Measurements from ENCODE around the gene WDR45B. TPM values are rescaled to one million over a fixed set of nuclear protein-coding genes. Genes with fewer than 3 reads are reported as not detected.

WDR45B gene
- total RNA-seq, 2 experiments from 2014 or later, result 38.2 to 40.2 TPM

GRCh38 chr17:82674656-82675475, 26.6 kb upstream of the WDR45B start:
- no peaks in the 10 kb centered on the region for H3K27me3 Mint-ChIP-seq (ENCODE audit: low read depth)
- ChIA-PET POLR2A (no interaction called here), CTCF (no interaction called here)
- no peak overlapping the region for H3K27ac Mint-ChIP-seq
- DNase-seq (no peak), ATAC-seq (no peak)
- no peak overlapping the region for H3K4me3 Mint-ChIP-seq
- H3K4me1 Mint-ChIP-seq (ENCODE audit: low read depth), result no peaks in the 10 kb centered on the region
- H3K36me3 Mint-ChIP-seq (ENCODE audit: low read depth), result no peaks in the 10 kb centered on the region
- no peaks in the 10 kb centered on the region for H3K9me3 Mint-ChIP-seq (ENCODE audit: insufficient read depth)

DNA sequence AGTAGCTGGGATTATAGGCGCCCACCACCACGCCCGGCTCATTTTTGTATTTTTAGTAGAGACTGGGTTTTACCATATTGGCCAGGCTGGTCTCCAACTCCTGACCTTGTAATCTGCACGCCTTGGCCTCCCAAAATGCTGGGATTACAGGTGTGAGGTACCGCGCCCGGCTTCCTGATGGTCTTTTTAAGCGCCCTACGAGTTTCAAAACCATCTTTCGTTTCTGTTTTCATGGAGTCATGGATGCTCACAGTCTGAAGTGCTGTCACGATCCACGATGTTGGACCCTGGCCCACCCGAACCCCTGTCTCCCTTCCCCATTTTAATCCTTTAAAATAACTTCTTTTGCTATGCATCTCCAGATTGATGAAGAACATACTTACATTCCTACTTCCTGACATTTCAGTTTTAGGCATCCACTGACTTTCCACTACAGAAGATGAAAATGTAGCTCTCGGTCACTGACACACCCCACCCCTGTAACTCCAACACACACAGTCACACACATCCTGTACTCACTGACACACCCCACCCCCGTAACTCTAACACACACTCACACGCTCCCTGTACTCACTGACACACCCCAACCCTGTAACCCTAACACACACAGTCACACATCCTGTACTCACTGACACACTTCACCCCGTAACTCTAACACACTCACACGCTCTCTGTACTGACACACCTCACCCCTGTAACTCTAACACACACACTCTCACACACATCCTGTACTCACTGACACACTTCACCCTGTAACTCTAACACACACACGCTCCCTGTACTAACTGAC, 22.6 kb upstream of the WDR45B start:
- Mint-ChIP-seq H3K4me1 (ENCODE audit: low read depth) (peaks cover 6% of the 10 kb centered on the region), H3K4me3 (no peak overlapping the region), H3K27me3 (ENCODE audit: low read depth) (no peaks in the 10 kb centered on the region), H3K9me3 (ENCODE audit: insufficient read depth) (no peaks in the 10 kb centered on the region), H3K27ac (no peak overlapping the region), H3K36me3 (ENCODE audit: low read depth) (no peaks in the 10 kb centered on the region)
- ChIA-PET CTCF (interaction anchor here (2.9 kb wide), 1 partner anchor 105 kb away, joined by 18 read pairs; no protein-coding TSS in a partner anchor), POLR2A (no interaction called here)
- DNase-seq (no peak), ATAC-seq (no peak)

- no peaks in the 10 kb centered on the region for H3K27me3 Mint-ChIP-seq (ENCODE audit: low read depth)
- H3K9me3 Mint-ChIP-seq (ENCODE audit: insufficient read depth), result no peaks in the 10 kb centered on the region
- H3K4me1 Mint-ChIP-seq (ENCODE audit: low read depth), result peaks cover 6% of the 10 kb centered on the region
- DNase-seq (peak; percentile 54), ATAC-seq (peak; percentile 91)
- H3K36me3 Mint-ChIP-seq (ENCODE audit: low read depth), result no peaks in the 10 kb centered on the region
- no peak overlapping the region for H3K4me3 Mint-ChIP-seq
- H3K27ac Mint-ChIP-seq, result no peak overlapping the region
- ChIA-PET POLR2A (interaction anchor here (0.8 kb wide), 1 partner anchor 44 kb away, joined by 3 read pairs; no protein-coding TSS in a partner anchor), CTCF (interaction anchor here (0.6 to 2.9 kb wide), 12 partner anchors 10 to 478 kb away, joined by 3 to 18 read pairs (median 3); partner anchors contain the start of gene FN3KRP)
Observed at GRCh38 chr17:82668631-82669099, 20.4 kb upstream of the WDR45B start.

DNA sequence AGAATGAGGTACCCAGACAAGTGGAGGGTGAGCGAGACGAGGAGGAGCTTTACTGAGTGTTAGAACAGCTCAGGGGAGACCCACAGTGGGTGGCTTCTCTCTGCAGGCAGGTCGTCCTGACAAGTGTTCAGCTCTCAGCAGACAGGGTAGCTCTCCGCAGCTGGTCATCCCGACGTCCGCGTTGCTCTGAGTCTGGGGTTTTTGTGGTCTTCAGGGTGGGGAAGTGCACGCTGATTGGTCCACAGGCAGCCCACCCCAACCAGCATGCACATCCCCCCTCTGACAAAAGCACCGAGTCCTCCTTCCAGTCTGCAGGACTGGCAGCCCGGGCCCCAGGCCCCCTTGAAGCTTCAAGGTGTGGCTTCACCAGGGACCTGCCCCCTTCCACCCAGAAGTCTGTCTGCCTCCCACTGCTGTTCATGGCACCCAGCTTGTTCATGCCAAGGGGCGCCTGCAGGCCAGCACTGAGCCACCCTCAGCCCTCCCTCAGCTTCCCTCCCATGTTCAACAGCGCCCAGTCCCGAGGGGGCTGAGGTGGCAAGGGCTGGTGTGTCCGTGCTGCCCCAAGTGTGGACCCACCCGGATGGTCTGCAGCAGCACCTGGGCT, 19.9 kb upstream of the WDR45B start:
- POLR2A ChIA-PET, result no interaction called here
- CTCF ChIA-PET, result interaction anchor here (0.6 to 2.9 kb wide), 12 partner anchors 10 to 479 kb away, joined by 3 to 18 read pairs (median 4); partner anchors contain the start of gene FN3KRP
- peaks cover 6% of the 10 kb centered on the region for H3K4me1 Mint-ChIP-seq (ENCODE audit: low read depth)
- no peaks in the 10 kb centered on the region for H3K36me3 Mint-ChIP-seq (ENCODE audit: low read depth)
- H3K27ac Mint-ChIP-seq, result no peak overlapping the region
- DNase-seq (no peak), ATAC-seq (no peak)
- no peaks in the 10 kb centered on the region for H3K27me3 Mint-ChIP-seq (ENCODE audit: low read depth)
- no peaks in the 10 kb centered on the region for H3K9me3 Mint-ChIP-seq (ENCODE audit: insufficient read depth)
- no peak overlapping the region for H3K4me3 Mint-ChIP-seq

DNA sequence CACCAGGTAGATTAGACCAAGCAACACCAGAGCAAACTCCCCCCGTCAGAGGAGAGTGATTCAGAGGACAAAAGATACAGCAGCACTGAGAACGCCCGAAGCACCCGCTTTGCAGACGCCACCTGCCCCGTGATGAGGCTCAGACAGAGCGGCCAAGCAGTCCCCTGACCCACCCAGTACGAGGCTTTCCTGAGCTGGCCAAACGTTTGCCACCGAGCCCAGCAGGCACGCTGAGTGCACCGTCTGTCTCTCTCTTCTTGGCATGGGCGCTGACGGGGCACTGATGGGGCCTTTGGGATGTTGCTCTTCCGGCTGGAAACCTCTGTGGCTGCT, 19.4 kb upstream of the WDR45B start:
- DNase-seq, result no peak
- no peak overlapping the region for H3K27ac Mint-ChIP-seq
- no peak overlapping the region for H3K4me3 Mint-ChIP-seq
- no peaks in the 10 kb centered on the region for H3K9me3 Mint-ChIP-seq (ENCODE audit: insufficient read depth)
- H3K4me1 Mint-ChIP-seq (ENCODE audit: low read depth), result peaks cover 6% of the 10 kb centered on the region
- no peaks in the 10 kb centered on the region for H3K27me3 Mint-ChIP-seq (ENCODE audit: low read depth)
- ATAC-seq, result no peak
- POLR2A ChIA-PET, result no interaction called here
- CTCF ChIA-PET, result interaction anchor here (0.6 to 2.9 kb wide), 8 partner anchors 10 to 287 kb away, joined by 3 to 18 read pairs (median 4); no protein-coding TSS in a partner anchor
- no peaks in the 10 kb centered on the region for H3K36me3 Mint-ChIP-seq (ENCODE audit: low read depth)

GRCh38 chr17:82666931-82667667, 18.9 kb upstream of the WDR45B start:
- Mint-ChIP-seq H3K9me3 (ENCODE audit: insufficient read depth) (no peaks in the 10 kb centered on the region), H3K4me1 (ENCODE audit: low read depth) (peaks cover 6% of the 10 kb centered on the region), H3K27ac (no peak overlapping the region), H3K4me3 (no peak overlapping the region), H3K27me3 (ENCODE audit: low read depth) (no peaks in the 10 kb centered on the region), H3K36me3 (ENCODE audit: low read depth) (no peaks in the 10 kb centered on the region)
- ChIA-PET CTCF (interaction anchor here (1.0 to 2.7 kb wide), 4 partner anchors 9 to 115 kb away, joined by 3 to 18 read pairs (median 6); no protein-coding TSS in a partner anchor), POLR2A (no interaction called here)
- ATAC-seq (no peak), DNase-seq (no peak)

- H3K9me3 Mint-ChIP-seq (ENCODE audit: insufficient read depth), result no peaks in the 10 kb centered on the region
- H3K27me3 Mint-ChIP-seq (ENCODE audit: low read depth), result no peaks in the 10 kb centered on the region
- no peak overlapping the region for H3K27ac Mint-ChIP-seq
- H3K4me3 Mint-ChIP-seq, result no peak overlapping the region
- ChIA-PET POLR2A (no interaction called here), CTCF (no interaction called here)
- no peaks in the 10 kb centered on the region for H3K36me3 Mint-ChIP-seq (ENCODE audit: low read depth)
- DNase-seq (no peak), ATAC-seq (no peak)
- peaks cover 6% of the 10 kb centered on the region for H3K4me1 Mint-ChIP-seq (ENCODE audit: low read depth)
Observed at GRCh38 chr17:82665891-82666290, 17.6 kb upstream of the WDR45B start.

DNA sequence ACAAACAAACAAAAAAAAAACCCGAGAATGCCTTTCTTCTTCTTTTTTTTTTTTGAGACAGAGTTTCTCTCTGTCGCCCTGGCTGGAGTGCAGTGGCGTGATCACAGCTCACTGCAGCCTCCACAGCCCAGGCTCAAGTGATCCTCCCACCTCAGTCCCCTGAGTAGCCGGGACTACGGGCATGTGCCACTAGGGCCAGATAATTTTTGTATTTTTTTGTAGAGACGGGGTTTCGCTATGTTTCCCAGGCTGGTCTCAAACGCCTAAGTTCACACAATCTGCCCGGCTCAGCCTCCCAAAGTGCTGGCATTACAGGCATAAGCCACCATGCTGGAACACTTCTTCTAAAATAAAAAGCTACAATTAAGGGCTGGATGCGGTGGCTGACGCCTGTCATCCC, 17.0 kb upstream of the WDR45B start:
- no peaks in the 10 kb centered on the region for H3K27me3 Mint-ChIP-seq (ENCODE audit: low read depth)
- ATAC-seq (no peak), DNase-seq (no peak)
- ChIA-PET CTCF (no interaction called here), POLR2A (no interaction called here)
- H3K27ac Mint-ChIP-seq, result no peak overlapping the region
- peaks cover 6% of the 10 kb centered on the region for H3K4me1 Mint-ChIP-seq (ENCODE audit: low read depth)
- no peaks in the 10 kb centered on the region for H3K9me3 Mint-ChIP-seq (ENCODE audit: insufficient read depth)
- no peak overlapping the region for H3K4me3 Mint-ChIP-seq
- H3K36me3 Mint-ChIP-seq (ENCODE audit: low read depth), result no peaks in the 10 kb centered on the region

GRCh38 chr17:82664701-82665182, 16.5 kb upstream of the WDR45B start:
- Mint-ChIP-seq H3K4me3 (no peak overlapping the region), H3K27me3 (ENCODE audit: low read depth) (no peaks in the 10 kb centered on the region), H3K27ac (no peak overlapping the region), H3K4me1 (ENCODE audit: low read depth) (peaks cover 6% of the 10 kb centered on the region), H3K9me3 (ENCODE audit: insufficient read depth) (no peaks in the 10 kb centered on the region), H3K36me3 (ENCODE audit: low read depth) (no peaks in the 10 kb centered on the region)
- POLR2A ChIA-PET, result no interaction called here
- ATAC-seq, result no peak
- DNase-seq, result no peak
- CTCF ChIA-PET, result no interaction called here

- no peaks in the 10 kb centered on the region for H3K36me3 Mint-ChIP-seq (ENCODE audit: low read depth)
- H3K4me1 Mint-ChIP-seq (ENCODE audit: low read depth), result peaks cover 6% of the 10 kb centered on the region
- H3K27me3 Mint-ChIP-seq (ENCODE audit: low read depth), result no peaks in the 10 kb centered on the region
- H3K27ac Mint-ChIP-seq, result no peak overlapping the region
- no peak overlapping the region for H3K4me3 Mint-ChIP-seq
- ChIA-PET POLR2A (no interaction called here), CTCF (no interaction called here)
- no peak for DNase-seq
- no peaks in the 10 kb centered on the region for H3K9me3 Mint-ChIP-seq (ENCODE audit: insufficient read depth)
- no peak for ATAC-seq
Observed at GRCh38 chr17:82664276-82664575, 16.0 kb upstream of the WDR45B start.

DNA sequence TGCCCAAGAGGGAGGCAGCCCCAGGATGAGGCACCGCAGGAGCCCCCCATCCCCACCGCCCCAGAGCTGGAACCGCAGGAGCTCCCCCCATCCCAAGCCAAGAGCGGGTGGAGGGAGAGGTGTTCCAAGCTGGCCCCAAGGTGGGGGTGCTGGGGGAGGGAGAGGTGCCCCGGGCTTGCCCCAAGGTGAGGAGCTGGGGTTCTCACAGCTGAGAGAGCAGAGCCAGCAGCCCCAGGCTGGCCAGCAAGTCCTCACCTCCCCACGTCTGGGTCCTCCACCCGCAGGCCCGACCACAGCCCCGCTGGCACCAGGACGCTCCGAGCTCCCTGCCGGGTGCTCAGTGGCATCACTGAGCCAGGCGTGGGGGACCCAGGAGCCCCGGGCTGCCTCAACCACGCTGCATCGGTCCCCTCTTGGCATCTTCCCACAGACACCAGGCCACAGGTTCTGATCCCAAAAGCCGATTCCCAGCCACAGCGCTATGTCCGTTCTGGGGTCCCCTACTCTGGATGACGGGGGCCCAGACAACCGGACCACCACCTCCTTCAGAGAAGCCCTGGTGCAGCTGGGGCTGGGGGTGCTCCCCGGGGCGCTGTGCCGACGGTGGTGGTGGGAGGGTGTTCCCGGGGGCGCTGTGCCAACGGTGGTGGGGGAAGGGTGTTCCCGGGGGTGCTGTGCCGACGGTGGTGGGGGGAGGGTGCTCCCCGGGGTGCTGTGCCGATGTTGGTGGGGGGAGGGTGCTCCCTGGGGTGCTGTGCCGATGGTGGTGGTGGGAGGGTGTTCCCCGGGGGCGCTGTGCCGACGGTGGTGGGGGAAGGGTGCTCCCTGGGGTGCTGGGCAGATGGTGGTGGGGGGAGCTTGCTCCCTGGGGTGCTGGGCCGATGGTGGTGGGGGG, 15.4 kb upstream of the WDR45B start:
- CTCF ChIA-PET, result interaction anchor here (1.0 kb wide), 1 partner anchor 11 kb away, joined by 3 read pairs; no protein-coding TSS in a partner anchor
- DNase-seq, result no peak
- H3K4me1 Mint-ChIP-seq (ENCODE audit: low read depth), result peaks cover 4% of the 10 kb centered on the region
- H3K27ac Mint-ChIP-seq, result no peak overlapping the region
- H3K27me3 Mint-ChIP-seq (ENCODE audit: low read depth), result no peaks in the 10 kb centered on the region
- H3K4me3 Mint-ChIP-seq, result no peak overlapping the region
- ATAC-seq, result no peak
- H3K36me3 Mint-ChIP-seq (ENCODE audit: low read depth), result no peaks in the 10 kb centered on the region
- no peaks in the 10 kb centered on the region for H3K9me3 Mint-ChIP-seq (ENCODE audit: insufficient read depth)
- POLR2A ChIA-PET, result no interaction called here

Data from activated CD8-positive, alpha-beta T cell treated with anti-CD3 and anti-CD28 coated beads, Interleukin-2, amount 10 ng/mL, durations not matched to agents 7 days and 5 days (primary cell).